ENCODE results near the gene PRICKLE2. TPM values are rescaled to one million over a fixed set of nuclear protein-coding genes. Genes with fewer than 3 reads are reported as not detected.

Gene PRICKLE2
- total RNA-seq, 1 experiment from 2014 or later, result 5.6 TPM

- DNase-seq (ENCODE audit: low spot score) (no peak), ATAC-seq (no peak)
- POLR2A ChIA-PET, result no interaction called here
- H3K4me3 Mint-ChIP-seq, result no peak overlapping the region
- H3K4me1 Mint-ChIP-seq, result no peaks in the 10 kb centered on the region
- 0 out of 2 replicates have a peak, but pooled peaks have one; percentile 12 for TF ChIP-seq PRDM15 (CRISPR knock-in tag; IDR thresholded peaks at IDR 0.05)
- no peak for TF ChIP-seq SOX15 (CRISPR knock-in tag; IDR thresholded peaks at IDR 0.05)
- CTCF ChIA-PET, result interaction anchor here (1.5 kb wide), 1 partner anchor 30 kb away, joined by 5 read pairs; no protein-coding TSS in a partner anchor
- H3K36me3 Mint-ChIP-seq, result no peaks in the 10 kb centered on the region
- no peaks in the 10 kb centered on the region; the same call in 1 of the 2 replicates for H3K27me3 Mint-ChIP-seq (ENCODE audit: low read depth)
- no peak overlapping the region for H3K27ac Mint-ChIP-seq
- 0 out of 2 replicates have a peak, but pooled peaks cover 4% of the 10 kb centered on the region for H3K9me3 Mint-ChIP-seq
These were observed 30.6 kb upstream of the PRICKLE2 start for GRCh38 chr3:64255741-64256340.

DNA sequence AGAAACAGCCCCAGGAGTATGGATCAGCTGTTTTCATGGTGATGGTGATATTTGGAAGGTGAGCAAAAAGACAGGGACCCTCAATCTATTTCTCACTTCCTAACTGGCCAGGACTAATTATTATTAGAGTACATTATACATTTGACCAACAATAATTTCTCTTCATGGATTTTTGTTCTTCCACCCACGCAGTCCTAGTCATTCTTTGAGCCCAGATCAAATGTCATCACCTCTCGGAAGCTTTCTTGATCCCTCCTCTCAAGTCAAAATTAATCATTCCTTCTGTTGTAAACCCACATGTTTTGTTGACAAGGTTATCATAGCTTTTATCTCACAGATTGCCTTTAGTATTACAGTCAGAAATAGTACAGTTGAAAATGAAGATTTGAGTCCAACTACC, 29.2 kb upstream of the PRICKLE2 start:
- Mint-ChIP-seq H3K9me3 (0 out of 2 replicates have a peak, but pooled peaks cover 4% of the 10 kb centered on the region), H3K27ac (no peak overlapping the region), H3K4me3 (no peak overlapping the region), H3K36me3 (no peaks in the 10 kb centered on the region), H3K27me3 (ENCODE audit: low read depth) (no peaks in the 10 kb centered on the region; the same call in 1 of the 2 replicates), H3K4me1 (no peaks in the 10 kb centered on the region)
- ChIA-PET POLR2A (no interaction called here), CTCF (interaction anchor here (1.0 kb wide), 1 partner anchor 28 kb away, joined by 3 read pairs; no protein-coding TSS in a partner anchor)
- no peak for TF ChIP-seq MYBL2 (CRISPR knock-in tag; IDR thresholded peaks at IDR 0.05)
- no peak for TF ChIP-seq SMAD4 (CRISPR knock-in tag; IDR thresholded peaks at IDR 0.05)
- no peak for TF ChIP-seq GTF2I (CRISPR knock-in tag; conservative IDR thresholded peaks at IDR 0.05)
- TF ChIP-seq PRRX2 (CRISPR knock-in tag; IDR thresholded peaks at IDR 0.05), result no peak
- TF ChIP-seq RELA (CRISPR knock-in tag; IDR thresholded peaks at IDR 0.05; ENCODE audit: borderline replicate concordance), result no peak
- TF ChIP-seq ZNF416 (CRISPR knock-in tag; IDR thresholded peaks at IDR 0.05), result no peak
- TF ChIP-seq AR (CRISPR knock-in tag; IDR thresholded peaks at IDR 0.05), result no peak
- TF ChIP-seq FOXK1 (CRISPR knock-in tag; IDR thresholded peaks at IDR 0.05), result no peak
- no peak for TF ChIP-seq ATF2 (CRISPR knock-in tag; IDR thresholded peaks at IDR 0.05; ENCODE audit: borderline replicate concordance, low read depth)
- no peak for TF ChIP-seq ZNF263 (CRISPR knock-in tag; IDR thresholded peaks at IDR 0.05; ENCODE audit: low read depth)
- TF ChIP-seq E2F5 (CRISPR knock-in tag; IDR thresholded peaks at IDR 0.05), result no peak
- TF ChIP-seq, protein P1, sequence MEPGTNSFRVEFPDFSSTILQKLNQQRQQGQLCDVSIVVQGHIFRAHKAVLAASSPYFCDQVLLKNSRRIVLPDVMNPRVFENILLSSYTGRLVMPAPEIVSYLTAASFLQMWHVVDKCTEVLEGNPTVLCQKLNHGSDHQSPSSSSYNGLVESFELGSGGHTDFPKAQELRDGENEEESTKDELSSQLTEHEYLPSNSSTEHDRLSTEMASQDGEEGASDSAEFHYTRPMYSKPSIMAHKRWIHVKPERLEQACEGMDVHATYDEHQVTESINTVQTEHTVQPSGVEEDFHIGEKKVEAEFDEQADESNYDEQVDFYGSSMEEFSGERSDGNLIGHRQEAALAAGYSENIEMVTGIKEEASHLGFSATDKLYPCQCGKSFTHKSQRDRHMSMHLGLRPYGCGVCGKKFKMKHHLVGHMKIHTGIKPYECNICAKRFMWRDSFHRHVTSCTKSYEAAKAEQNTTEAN (CRISPR knock-in tag; IDR thresholded peaks at IDR 0.05), result no peak
- TF ChIP-seq ESRRA (CRISPR knock-in tag; IDR thresholded peaks at IDR 0.05; ENCODE audit: borderline replicate concordance), result no peak
- TF ChIP-seq IRF1 (CRISPR knock-in tag; IDR thresholded peaks at IDR 0.05), result no peak
- TF ChIP-seq SP1 (CRISPR knock-in tag; conservative IDR thresholded peaks at IDR 0.05), result no peak
- no peak for TF ChIP-seq ZNF396 (CRISPR knock-in tag; IDR thresholded peaks at IDR 0.05; ENCODE audit: borderline replicate concordance)
- no peak for ATAC-seq
- DNase-seq (ENCODE audit: low spot score), result no peak
